NCI-H446 (cell line): ENCODE measurements around the gene WNT9A.

Experiments
- DNase-seq, 2 experiments: peaks; one replicate each; lab custom pipeline; 2025; lab: John Stamatoyannopoulos, UW

WNT9A gene

DNA sequence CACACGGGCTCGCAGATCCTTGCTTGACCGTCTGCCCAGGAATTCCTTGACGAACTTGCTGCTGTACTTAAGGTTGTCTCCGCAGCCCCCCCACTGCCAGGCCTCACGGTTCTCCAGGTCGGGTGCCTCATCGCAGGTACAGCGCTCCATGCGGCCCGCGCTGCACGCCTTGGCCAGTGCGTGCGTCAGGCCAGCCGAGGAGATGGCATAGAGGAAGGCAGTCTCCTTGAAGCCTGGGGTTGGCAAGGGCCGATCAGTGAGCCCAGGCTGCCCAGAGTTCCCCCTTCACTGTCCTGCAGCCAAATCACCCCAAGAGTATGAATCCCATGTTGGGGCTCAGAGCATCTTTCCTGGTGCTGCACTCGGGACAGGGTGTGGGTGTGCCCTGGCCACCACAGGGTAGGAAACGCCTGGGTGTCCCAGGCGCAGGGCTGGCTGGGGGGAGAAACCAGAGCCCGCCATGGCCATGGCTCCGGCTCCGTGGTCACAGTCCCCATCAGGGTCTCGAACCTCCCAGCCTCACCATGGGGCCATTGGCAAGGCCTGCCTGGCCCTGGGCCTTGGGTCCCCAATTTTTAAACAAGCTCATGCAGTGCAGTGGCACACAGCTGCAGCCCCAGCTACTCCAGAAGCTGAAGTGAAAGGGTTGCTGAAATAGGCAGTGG lies 23.4 kb downstream of the WNT9A start:
- no peak for DNase-seq

DNA sequence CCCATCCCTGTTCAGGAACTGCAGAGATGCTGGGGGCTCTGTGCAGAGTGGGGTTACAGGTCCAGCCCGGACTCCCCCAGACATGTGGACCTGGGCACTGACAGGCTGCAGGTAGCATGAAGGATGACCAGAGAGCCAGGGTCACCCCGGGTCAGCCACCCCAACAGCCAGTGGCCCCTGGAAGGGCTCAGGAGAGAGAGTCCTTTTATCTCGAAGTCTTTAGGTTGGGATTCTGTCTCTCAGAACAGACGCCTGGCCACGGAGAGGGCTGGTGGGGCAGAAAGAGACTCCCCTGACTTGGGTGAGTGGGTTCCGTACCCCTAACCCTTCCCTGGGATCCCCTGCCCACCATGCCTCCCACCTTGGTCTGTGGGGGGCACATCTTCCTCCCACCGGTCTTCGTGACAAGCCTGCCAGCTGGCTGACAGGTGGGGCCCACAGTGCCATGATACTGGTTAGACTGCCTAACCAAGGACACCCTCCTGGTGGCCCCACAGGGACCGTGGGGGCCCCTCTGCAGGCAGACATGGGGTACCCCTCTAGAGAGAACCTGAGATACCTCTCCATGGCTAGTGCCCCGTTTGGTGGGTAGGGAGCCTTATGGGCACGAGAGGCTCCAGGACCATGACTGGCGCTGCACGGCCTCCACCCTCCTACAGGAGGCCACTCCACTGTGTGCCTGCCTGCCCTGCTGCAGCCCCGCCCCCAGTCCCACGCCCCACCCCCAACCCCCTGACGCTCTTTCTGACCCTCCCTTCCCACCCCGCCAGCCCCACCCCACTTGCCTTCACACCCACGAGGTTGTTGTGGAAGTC lies 24.2 kb downstream of the WNT9A start:
- DNase-seq, result no peak

- DNase-seq, result no peak
These were observed 25.0 kb downstream of the WNT9A start for GRCh38 chr1:227922501-227923352.

- DNase-seq, result no peak
These were observed 26.1 kb downstream of the WNT9A start for GRCh38 chr1:227921461-227922185.

- DNase-seq, result no peak
These were observed 26.8 kb downstream of the WNT9A start for GRCh38 chr1:227920896-227921295.

DNA sequence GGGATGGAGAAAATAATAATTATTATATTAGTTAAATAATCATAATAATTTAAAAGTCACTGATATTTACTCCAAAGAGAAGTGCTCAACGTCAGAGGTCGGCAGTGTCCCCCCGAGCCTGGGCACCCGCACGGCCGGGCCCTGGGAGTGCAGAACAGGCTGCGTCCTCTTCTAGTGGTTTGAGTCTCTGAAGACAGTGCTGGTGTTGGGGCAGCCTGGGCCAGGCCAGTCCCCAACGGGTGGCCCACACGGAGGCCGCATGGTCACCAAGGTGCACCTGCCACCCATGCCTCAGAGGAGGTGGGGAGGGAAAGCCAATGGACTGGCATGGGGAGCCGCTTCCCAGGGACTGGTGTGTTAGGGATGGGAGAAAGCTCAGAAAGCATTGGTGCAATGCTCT lies 27.3 kb downstream of the WNT9A start:
- DNase-seq, result no peak

DNA sequence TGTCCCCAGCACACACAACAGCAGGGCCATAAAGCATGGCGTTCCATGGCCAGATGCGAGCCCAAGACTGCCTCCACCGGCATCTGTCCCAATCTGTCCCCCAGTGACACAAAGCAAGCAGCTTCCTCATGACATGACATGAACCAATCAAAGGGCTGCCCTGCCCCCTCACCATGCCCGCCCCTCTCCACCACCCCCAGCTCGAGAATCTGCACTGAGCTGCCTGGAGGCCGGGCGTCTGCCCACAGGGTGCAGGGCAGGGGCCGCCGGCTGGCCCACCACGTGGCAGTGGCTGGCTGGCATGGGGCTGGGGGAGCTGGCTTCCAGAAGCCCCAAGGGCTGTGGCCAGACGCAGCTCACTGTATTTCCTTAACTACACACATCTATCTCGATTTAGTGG lies 27.8 kb downstream of the WNT9A start:
- no peak for DNase-seq

GRCh38 chr1:227918736-227919135 lies 29.0 kb downstream of the WNT9A start:
- no peak for DNase-seq

DNA sequence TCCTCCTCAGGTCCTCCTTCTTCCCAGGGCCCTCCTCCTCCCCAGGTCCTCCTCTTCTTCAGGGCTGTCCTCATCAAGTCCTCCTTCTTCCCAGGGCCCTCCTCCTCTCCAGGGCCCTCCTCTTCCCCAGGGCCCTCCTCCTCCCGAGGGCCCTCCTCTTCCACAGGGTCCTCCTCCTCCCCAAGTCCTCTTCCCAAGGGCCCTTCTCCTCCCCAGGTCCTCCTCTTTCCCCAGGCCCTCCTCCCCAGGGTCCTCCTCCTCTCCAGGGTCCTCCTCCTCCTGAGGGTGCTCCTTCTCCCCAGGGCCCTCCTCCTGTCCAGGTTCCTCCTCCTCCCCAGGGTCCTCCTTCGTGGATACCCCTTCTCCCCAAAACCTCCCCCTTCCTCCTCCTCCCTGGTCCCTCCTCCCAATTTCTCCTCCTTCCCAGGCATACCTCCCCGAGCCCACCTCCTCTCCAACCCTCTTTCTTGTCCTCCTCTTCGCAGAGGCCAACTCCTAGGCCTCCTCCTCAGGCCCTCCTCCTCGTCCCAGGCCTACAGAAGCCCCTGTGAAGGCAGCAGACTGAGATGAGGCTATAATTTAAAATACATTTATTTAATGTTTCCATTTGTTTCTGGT lies 29.5 kb downstream of the WNT9A start:
- DNase-seq, result no peak

DNA sequence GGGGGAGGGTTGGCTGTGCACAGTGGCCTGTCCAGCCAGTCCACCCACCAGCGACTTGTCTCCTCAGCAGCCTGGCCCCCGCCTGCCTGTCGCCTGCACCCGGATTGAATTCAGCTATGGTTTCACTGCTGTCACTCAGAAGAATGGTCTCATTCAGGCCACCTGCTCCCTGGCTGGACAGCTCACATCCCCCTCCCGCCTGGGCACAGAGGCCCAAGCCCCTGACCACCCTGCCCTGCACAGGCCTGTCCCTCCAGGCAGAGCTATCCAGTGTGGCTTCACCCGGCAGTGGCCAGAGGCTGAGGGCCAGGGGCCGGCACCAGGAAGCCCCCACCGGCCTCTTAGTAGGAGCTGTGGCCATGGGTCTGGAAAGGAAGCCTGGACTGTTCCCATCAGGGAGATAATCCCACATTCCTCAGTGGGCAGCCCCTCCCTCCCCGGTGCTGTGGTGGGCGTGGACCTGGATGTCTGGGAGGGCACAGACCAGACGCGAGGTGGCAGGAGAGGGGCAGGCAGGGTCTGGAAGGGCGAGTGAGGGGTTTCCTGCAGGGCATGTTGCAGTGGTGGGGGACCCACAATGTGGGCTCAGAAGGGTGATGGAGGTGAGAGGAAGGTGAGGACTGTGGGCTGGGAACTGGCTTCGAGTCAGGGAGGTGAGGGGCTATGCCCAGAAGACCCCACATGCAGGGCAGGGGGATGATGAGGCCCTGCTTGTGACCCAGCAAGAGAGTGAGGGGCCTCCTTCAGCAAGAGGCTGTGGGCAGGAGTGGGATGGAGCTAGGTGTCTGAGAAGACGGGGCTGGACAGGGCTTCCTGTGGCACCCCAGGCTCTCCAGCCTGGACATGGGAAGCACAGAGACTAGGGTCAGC lies 30.4 kb downstream of the WNT9A start:
- DNase-seq, result no peak

- no peak for DNase-seq
These were observed 31.1 kb downstream of the WNT9A start for GRCh38 chr1:227916655-227917054.

DNA sequence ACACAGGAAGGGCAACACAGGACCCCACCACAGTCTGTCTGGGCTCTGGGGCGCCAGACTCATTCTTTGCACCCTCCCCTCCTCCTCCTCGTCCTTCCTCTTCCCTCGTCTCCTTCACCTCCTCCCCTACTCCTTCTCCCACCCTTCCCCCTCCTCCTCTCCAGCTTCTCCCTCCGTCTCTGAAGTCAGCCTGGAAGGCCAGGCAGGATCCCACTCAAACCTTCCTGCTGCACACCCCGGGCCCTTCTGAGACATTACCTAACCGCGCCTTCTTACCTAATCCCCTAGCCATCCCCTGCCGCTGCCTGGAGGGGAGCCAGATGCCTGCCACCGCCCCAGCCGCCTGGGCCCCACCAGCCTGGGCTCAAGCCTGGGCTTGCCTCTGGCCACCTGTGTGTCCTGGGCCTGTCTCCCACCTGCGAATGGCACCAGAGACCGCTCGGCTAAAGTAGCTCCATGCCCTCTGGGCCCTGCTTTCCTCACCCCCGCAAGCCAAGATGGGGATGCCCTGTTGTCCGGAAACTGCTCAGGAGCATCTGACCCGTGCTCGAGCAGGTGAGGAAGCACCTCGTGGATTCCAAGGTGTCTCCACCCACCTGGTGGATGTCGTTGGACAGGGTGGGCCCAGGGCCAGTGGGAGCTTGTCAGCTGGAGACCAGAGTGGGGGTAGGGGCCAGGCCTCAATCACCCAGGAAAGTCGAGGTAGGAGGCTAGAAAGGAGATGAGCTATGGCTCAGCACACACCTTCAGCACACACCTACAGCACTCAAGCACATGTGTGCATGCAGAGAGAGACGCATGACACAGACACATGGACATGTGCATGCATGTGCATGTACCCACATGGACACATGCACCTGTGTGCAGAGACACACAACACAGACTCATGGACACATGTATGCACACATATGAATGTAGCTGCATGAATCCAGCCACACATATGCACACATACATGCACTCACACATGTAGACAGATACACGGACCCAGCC lies 31.9 kb downstream of the WNT9A start:
- DNase-seq, result no peak

GRCh38 chr1:227914801-227915563 lies 32.8 kb downstream of the WNT9A start:
- no peak for DNase-seq

DNA sequence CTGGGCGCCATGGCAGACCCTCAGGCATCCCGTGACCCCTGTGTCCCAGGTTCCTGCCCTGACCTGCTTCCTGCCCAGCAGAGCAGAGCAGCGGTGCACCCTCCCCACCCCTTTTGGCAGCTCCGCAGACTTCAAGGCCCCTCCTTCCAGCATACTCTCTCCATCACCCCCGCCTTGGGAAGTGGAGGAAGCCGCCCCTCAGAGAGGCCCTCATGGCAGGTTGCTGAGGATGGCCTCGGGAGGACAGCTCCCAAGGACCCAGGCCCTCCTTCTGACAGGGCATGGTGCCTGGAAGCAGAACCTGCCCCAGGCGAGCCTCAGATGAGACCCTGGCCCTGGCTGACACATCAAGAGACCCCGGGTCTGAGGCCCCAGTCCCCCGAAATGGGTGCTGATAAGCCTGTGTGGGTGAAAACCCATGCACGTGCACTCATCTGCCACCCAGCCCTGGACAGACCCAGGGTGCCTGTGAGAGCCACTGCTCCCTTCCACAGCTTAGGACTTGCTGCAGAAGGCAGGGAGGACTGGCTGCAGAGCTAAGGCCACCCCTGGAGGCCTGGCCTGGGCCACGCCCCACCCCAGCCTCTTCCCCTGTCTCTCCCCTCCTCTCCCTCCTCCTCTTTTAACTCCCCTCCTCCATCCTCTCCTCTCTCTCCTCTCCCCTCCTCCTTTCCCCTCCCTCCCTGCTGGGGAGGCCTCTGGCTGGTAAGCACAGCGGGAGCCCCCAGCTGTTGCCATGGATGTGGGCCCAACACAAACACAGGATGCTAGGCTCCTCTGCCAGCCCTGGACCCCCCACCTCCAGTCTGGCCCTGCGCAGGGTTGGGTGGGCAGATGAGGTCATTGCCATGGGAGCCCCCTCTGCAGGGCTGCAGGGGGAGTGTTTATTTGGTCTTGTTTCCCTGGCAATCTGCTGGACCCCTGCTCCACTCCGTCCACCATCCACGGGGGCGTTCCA lies 33.7 kb downstream of the WNT9A start:
- no peak for DNase-seq

DNA sequence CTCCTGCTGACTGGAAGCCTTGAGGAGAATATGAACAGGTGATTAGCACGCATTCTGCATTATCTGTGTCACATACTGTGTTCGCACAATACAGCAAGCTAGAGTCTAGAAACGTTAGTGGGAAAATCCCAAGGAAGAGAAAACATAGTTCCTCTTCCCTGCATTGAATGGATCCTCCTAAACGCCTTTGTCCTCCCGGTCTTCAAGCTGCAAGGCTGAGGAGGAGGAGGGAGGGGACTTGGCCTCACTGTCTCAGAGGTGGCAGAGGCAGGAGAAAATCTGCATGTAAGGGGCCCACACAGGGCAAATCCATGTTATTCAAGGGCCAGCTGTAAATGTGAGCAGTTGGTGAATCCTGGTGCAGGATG lies 34.4 kb downstream of the WNT9A start:
- no peak for DNase-seq

GRCh38 chr1:227912866-227913265 lies 34.9 kb downstream of the WNT9A start:
- DNase-seq, result no peak

GRCh38 chr1:227911376-227911775 lies 36.4 kb downstream of the WNT9A start:
- no peak for DNase-seq
